NCI-H345 treated with DMSO at 0.1 percent for 48 hours (cell line): ENCODE data around the gene ST6GALNAC3.

Source experiments
- DNase-seq: peaks from one replicate; lab custom pipeline; 2025; ENCODE audit not compliant: unreplicated experiment; lab: John Stamatoyannopoulos, UW

ST6GALNAC3 gene

DNA sequence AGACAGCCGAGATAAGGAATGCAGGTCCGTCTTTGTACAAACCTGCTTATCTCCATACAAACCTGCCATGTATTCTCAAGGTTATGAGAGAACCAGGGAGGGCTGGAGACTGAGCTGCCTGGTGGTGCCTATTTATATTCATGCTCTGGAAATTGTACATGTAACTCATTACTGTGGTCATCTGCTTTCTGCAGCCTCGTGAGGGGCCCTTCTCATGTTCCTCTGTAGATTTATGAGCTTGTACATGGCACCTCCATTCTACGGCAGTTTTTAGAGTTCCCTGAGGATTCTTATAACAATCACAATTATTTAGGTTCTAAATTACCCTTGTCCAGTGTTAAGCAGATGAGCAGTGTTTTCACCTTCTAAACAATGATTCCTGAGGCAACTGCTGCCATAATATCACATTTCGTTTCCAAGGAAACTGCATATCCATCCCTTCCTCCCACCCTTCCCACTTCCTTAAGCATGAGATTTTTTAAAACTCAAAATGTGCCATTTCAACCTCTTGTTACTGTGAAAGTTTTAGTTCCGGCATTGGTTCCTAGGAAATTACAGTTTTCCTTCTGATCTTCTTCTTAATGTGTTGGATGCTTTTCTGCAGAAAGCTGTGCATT is 112.1 kb downstream of the ST6GALNAC3 start:
- no peak for DNase-seq

DNA sequence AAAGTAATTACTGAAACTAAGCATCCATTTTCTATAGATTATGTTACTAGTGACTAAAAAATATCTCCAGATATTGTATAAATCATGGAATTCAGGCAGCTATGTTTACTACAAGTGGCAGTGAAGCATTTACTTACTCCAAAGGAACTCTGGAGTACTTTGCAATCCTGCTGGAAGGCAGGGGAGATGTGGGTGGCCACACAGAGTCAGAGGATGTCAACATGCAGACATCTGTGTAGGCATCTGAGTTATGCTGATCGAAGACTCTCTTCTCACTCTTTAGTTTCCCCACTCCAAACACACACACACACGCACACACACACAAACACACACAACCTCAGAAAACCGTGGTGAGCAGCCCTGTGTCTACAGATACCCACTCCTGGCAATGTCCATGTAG is 112.9 kb downstream of the ST6GALNAC3 start:
- DNase-seq = no peak

DNA sequence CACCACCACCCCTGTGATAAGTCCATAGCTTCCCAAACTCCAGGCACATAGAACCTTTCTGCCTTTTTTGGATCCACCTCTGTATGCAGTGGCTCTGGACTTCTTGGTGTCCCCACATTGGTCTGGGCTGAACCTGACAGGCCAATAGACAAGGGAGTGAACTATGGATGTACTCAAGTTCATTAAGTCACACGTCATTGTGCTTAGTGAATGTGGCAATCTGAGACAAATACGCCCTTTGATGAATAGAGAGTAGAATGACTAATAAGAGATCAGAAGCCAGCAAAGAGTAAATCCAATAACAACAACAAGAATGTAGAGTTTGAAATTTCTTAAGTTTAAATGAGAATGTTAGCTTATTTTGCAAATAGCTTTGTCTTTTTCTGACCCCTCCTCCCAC is 114.8 kb downstream of the ST6GALNAC3 start:
- DNase-seq = no peak

DNA sequence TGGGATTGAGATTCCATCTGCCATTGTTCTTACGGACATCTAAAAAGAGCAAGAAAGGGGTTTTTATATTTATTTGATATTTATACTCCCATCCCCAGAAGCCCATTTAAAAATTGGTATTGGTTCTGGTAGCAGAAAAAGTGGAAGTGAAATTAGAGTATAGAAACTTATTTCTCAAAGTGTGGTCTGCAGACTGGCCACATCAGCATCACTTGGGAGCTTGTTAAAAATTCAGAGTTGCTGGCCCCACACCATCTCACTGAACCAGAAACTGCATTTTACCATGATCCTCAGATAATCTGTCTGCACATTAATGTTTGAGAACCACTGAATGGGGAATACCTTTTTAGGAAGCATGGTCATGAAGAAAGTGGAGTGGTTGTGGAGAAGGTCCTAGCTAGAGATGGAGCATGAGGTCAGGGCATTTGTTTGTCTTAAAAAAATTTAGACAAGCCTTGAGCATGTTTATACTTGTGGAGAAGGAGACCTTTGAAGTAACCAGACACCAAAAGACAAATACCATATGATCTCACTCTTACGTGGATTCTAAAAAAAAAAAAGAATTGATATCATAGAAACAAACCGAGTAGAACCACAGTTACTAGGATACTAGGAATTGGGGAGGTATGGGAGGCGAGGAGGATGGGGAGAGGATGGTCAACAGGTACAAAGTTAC is 116.3 kb downstream of the ST6GALNAC3 start:
- no peak for DNase-seq

DNA sequence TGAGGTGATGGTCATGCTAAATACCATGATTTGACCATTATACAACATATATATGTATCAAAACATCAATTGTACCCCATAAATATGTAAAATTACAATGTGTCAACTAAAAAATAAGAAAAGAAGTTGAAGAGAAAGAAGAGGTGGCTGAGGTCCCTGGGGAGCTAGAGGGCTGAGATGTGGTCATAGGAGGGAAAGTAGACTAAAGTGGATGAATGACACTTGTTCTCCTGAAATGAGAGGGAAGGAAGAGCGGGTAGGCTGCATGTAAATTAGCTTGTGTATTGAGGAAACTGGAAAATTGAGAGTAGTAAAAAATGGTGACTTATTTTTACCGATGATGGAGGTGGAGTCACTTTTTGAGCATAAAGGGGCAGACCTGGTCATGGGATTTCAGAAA is 117.0 kb downstream of the ST6GALNAC3 start:
- no peak for DNase-seq

DNA sequence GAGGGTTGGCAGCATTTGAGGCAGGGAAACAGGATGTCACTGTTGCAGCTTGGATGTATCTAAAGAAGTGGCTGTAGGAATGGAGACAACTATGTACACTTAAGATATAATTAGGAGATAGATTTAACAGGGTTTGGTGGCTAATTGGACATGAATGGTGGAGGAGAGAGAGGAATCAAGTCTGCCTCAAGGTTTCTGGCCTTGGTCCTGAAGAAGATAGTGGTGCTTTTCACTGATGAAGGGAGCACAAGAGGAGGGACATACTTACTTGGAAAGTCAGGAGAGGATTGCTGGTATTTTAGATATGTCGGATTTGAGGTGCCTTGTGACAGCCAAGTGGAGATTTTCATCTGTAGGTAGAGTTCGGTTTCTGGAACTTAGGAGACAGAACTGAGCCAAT is 123.9 kb downstream of the ST6GALNAC3 start:
- DNase-seq = no peak

DNA sequence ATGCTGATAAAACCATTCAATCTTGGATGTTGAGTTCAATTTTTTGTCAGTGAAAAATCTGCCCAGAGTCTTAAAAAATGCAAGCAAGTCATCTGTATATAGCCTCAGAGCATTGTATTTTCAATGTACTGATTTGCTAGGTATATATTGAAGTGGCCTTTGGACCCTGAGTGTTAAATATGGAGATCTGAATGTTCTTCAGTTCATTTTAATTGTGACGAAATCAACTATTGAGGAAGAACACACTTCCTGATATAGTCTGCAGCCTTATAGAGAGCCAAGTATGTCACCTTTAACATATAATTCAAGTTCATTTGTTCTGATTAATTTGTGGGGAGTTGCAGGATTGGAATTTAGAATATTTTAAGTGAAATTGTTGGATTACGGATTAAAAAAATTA is 128.1 kb downstream of the ST6GALNAC3 start:
- DNase-seq = no peak

DNA sequence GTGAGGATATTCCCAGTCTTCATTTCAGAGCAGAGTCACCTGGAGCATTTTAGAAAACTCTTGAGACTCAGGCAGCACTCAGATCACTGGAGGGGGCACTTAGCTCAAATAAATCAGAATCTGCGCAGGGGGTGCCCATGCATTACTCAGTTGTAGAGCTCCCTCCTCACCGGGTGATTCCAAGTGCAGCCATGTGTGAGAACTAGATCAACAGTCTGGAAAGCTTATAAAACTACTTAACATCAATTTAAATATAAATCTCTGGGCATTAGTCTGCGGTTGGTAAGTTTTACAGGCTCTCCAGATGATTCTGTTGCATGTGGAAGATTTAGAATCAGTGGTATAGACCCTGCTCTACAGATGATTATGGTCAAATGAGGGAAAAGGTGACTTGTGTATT is 128.6 kb downstream of the ST6GALNAC3 start:
- DNase-seq = peak; percentile 59

DNA sequence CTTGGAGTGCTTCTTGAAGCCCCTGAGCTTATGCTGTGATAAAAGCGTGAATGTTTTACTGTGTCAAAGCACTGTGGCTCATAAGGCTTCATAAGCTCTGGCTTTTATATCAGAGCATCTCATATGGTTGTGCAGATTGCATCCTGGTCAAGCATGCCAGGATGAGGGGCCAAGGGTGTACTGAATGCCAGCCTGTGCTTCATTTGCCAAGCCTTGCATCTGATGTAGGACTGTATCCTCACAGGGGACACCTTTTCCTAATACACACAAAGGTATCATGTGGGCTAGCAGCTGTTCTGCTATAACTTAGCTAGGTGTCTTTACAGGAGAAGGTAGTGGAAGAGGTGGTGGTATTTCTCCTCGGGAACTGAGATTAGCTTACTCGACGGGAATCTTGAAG is 134.7 kb downstream of the ST6GALNAC3 start:
- DNase-seq = no peak

DNA sequence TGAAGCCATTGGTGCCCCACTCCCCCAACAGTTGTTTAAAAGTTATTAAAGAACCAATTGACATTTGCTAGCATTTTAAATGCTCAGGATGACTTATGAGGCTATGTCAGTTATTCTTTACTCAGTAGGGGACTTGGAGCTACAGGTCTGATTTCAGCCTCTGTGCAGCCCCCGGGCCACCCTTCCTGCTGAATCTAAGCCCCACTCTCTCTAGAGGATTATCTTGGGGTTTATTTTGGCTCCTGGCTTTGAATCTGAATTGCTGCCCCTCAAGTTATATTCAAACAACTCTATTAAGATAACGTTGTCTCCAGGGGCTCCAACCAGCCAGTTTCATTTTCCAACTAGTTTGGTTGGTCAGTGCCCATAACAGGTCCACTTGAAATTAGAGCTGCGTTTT is 135.1 kb downstream of the ST6GALNAC3 start:
- DNase-seq = no peak

DNA sequence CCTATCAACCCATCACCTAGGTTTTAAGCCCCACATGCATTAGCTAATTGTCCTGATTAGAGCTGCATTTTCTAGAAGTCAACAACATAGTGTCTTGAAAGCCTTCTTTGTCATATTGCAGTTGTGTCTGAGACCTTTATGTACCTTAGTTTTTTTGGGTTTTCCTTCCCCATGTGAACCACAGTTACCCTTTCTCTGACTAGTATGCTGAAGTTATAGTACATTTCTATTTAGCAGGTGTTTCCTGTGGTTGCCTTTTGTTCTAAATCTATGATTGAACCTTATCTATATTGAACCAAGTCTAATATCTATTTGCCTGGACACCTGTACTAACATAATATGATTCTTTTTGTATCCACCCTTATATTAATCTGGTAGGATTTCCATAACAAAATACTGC is 135.6 kb downstream of the ST6GALNAC3 start:
- no peak for DNase-seq

DNA sequence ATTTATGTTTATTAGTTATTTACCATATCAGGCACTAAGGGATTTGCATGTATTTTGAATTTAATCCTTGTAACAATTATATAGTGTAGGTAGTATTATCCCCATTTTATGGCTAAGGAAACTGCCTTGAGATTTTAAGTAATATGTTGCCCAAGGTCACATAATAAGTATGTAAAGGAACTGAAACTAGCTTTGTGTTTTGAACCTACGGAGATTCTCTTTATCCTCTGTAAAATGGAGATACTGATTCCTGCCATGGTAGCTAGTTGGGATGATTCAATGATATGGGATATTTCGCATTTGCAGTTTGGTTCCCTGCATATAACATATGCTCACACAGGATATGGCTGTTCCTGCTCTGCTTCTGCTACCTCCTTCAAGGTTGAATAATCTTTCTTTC is 144.3 kb downstream of the ST6GALNAC3 start:
- DNase-seq = no peak

DNA sequence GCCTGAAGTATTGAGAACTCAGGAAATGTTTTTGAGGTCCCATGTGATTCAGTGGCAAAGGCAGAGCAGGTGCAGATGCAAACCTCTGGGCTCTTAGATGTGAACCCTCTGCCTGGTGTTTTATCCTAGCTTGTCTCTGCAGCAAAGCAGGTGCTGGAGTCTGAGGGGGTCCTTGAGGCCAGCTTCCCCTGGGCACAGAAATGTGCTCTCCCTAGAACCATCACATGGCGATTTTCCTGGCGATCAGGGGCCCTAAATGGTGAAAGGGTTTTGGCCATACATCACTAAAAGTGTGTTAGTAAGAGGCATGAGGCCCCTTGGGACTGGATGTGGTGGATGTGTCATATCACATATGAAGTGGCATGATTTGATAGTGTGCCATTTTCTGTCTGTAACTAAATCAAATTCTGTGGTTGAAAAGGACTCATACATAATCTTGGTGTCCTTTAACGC is 144.8 kb downstream of the ST6GALNAC3 start:
- DNase-seq = no peak

DNA sequence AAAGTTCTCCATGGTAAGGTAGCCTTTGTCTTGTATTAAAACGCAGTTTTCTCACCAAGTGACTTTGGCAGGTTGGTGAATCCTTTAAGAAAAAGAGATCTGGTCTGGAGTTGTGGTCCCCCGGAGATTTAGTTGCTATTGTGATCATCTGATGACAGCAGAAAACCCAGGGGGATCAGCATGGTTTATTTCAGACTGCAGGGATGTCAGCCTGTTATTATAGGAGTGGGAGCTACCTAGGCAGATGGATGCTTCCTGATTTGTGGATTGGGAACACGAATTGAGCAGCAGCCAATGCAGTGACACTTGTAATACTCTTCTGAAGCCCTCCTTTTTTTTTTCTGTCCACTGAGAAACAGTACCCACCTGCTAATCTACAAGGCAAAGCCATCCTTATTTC is 150.2 kb downstream of the ST6GALNAC3 start:
- no peak for DNase-seq

DNA sequence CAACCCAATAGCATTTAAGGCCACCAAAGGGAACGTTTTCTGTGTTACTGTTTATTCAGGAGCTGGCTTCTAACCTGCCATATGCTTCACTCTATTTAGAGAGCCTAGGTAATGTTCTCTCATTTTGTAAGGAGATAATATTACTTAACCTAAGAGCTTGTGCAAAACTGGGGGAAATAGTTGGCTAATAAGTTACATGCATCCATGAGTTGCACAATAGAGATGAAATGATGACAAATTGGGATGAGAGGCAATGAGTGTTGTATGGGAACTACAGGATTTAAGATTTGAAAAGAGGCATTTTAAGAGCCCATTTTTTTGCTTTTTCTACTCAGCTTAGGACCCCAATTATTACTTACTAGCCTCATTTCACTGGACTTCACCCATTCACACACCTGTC is 151.0 kb downstream of the ST6GALNAC3 start:
- no peak for DNase-seq

DNA sequence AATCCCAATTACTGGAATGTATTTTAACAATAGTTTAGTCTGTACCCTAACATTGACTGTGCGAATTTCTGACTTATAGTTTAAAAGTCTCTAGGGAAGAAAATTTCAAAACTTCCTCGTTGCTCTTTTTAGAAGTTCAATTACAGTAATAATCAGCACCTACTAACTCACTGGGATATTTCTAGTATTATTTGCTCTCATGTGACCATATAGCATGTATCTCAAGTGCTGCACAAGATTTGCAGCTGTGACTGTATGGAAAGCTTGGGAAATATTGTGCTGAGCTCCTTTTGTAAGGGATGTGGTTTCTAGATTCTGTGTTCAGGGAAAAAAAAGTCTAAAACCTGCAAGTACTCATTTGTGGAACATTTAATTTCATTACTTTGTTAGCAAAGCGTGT is 153.1 kb downstream of the ST6GALNAC3 start:
- no peak for DNase-seq

DNA sequence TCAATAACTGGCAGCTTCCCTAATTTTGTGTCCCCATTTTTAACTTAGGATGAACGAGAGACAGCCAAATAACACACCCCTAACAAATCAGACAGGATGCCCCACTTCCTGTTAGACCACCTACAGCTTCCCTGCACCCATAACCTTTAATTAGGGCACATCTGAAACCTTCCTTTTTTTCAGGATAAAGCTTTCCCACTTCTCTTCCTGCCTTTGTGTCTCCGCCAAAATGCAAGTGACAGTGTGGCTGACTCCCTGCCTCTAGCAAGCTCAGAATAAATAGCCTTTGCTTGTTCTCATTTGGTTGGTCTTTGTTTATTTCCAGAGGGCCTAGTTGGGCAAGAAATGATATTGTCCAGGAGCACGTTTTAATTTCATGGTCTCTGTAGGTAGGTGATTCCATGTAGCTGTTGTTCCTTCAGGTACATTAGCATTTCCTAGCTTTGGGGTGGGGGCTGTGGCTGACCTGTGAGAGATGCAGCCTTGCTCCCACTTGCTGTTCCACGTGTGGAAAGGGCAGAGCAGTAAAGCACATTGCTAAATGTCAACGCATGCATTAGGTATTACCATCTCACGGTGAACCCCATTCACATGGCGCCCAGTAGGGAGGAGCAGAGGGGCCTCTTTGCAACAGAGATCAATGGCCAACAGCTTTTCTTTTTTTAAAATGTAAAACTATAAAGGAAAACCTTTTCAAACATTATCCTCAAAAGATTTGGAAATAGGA is 154.9 kb downstream of the ST6GALNAC3 start:
- no peak for DNase-seq

DNA sequence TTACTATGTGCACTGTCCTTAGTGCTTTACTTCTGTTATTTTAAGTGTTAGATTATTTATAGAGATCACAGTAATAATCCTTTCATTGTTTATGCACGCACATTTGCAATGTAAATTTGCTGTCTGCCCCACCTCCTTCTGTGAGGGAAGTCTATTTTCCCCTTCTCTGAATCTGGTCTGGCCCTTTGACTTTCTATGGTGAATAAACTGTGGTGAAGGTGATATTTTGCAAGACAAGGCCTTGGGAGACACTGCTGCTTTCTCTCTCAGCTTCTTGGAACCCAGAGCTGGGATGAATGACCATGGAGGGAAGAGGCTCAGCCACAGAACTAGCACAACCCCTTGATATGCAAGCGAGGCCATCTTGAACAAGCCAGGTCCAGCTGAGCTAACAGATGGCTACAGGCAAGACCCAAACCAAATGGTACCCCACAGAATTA is 156.3 kb downstream of the ST6GALNAC3 start:
- DNase-seq = no peak

DNA sequence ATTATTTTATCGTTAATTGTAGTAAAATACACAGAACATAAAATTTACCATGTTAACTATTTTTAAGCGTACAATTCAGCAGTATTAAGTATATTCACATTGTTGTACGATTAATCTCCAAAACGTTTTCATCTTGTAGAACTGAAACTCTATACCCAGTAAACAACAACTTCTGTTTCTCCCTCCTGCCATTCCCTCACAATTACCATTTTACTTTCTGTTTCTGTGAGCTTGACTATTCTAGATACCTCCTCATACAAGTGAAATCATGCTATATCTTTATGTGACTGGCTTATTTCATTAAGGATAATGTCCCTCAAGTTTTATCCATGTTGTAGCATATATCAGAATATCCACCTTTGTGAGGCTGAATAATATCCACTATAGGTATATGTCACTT is 156.8 kb downstream of the ST6GALNAC3 start:
- DNase-seq = no peak

DNA sequence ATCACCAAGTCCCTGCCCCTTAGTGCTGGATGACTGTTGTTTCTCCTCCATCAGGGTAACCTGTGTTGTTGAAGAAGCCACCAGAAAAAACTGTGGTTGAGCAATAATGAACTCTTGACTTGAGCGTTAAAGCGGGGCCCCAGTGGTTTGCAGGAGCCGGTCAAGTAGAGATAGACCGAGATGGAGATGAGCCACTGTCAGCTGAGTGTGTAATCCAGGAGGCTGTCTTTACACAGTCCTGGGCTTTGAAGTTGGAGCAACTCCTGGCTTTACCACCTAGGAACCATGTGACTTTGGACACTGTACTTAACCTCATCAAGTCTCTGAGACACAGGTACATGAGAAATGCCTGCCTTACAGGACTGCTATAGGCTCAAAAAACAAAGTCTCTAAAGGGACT is 158.1 kb downstream of the ST6GALNAC3 start:
- no peak for DNase-seq

DNA sequence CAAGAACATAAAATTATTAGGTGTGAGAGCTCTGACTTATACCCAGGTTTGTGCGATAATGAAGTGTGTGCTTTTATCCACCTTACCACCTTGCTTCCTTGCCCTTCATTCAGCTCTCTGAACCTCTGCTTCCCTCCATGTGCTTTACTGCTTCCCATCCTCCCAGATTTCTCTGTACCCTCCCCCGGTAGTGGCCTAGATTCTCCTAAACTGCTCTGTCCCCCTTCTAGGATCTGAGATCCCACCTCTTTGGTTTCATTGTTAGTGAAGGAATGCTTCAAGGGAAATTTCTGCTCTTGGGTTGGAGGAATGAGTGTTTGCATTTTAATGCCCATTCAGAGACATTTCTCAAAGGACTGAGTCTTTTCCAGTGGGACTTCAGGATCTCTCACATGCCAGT is 159.5 kb downstream of the ST6GALNAC3 start:
- DNase-seq = no peak

DNA sequence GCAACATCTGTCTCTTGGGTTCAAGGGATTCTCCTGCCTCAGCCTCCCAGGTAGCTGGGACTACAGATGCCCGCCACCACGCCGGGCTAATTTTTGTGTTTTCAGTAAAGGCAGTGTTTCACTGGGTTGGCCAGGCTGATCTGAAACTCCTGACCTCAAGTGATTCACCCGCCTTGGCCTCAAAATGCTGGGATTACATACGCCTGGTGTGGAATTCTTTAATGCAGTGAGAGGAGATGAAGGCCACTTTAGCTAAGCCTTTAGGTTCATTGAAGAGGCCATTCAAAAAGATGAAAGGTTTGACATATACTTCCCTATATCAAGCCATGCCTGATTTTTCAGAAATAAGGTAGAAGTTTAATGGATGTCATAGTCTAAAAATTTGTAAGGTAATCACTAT is 162.7 kb downstream of the ST6GALNAC3 start:
- DNase-seq = no peak
